T-helper 2 cell treated with Interferon-gamma antibody and Interleukin-4, amounts not matched to agents 5 μg/mL and 100 μg/mL, for 36 hours (primary cell): ENCODE data around the gene LSM8.

Experiments
- DNase-seq: peaks from one replicate; pipeline ENCODE4 v3.0.0; 2021; ENCODE audit warnings: low spot score
- H3K27ac Mint-ChIP-seq: one replicate; pipeline ENCODE4 v1.8.0; 2021; ENCODE audit warnings: mild to moderate bottlenecking, mixed read lengths
- H3K27me3 Mint-ChIP-seq: one replicate; pipeline ENCODE4 v1.8.0; 2021; ENCODE audit warnings: low read depth, mixed read lengths
- H3K36me3 Mint-ChIP-seq: one replicate; pipeline ENCODE4 v1.8.0; 2021; ENCODE audit warnings: low read depth, mixed read lengths
- H3K4me1 Mint-ChIP-seq: one replicate; pipeline ENCODE4 v1.8.0; 2021; ENCODE audit warnings: low read depth, mixed read lengths
- H3K4me3 Mint-ChIP-seq: one replicate; pipeline ENCODE4 v1.8.0; 2022; ENCODE audit warnings: mild to moderate bottlenecking, moderate library complexity, mixed read lengths
- H3K9me3 Mint-ChIP-seq: one replicate; pipeline ENCODE4 v1.8.0; 2021; ENCODE audit warnings: mixed read lengths

The LSM8 gene

GRCh38 chr7:118182593-118183427 is 1.2 kb upstream of the LSM8 start:
- H3K4me3 Mint-ChIP-seq = peak overlapping the region; percentile 97
- no peak for DNase-seq
- no peaks in the 10 kb centered on the region for H3K9me3 Mint-ChIP-seq
- H3K27ac Mint-ChIP-seq = peak overlapping the region; percentile 99
- peaks cover 29% of the 10 kb centered on the region for H3K36me3 Mint-ChIP-seq
- H3K27me3 Mint-ChIP-seq = peaks cover 5% of the 10 kb centered on the region
- H3K4me1 Mint-ChIP-seq = peaks cover 26% of the 10 kb centered on the region

GRCh38 chr7:118183428-118183785 is 557 bp upstream of the LSM8 start:
- peak overlapping the region; percentile 97 for H3K4me3 Mint-ChIP-seq
- H3K27me3 Mint-ChIP-seq = peaks cover 2% of the 10 kb centered on the region
- peaks cover 26% of the 10 kb centered on the region for H3K4me1 Mint-ChIP-seq

GRCh38 chr7:118184565-118184940 is 589 bp downstream of the LSM8 start:
- no peak for DNase-seq
- Mint-ChIP-seq H3K27ac (peak overlapping the region; percentile 99), H3K4me1 (peaks cover 26% of the 10 kb centered on the region)

More at GRCh38 chr7:118183428-118183785, 557 bp upstream of the LSM8 start:
- DNase-seq = no peak
- Mint-ChIP-seq H3K9me3 (no peaks in the 10 kb centered on the region), H3K27ac (peak overlapping the region; percentile 99), H3K36me3 (peaks cover 33% of the 10 kb centered on the region)

GRCh38 chr7:118185163-118185860 is 1.3 kb downstream of the LSM8 start:
- peak overlapping the region; percentile 97 for H3K4me3 Mint-ChIP-seq
- no peak for DNase-seq
- H3K36me3 Mint-ChIP-seq = peaks cover 45% of the 10 kb centered on the region
- peaks cover 26% of the 10 kb centered on the region for H3K4me1 Mint-ChIP-seq
- no peaks in the 10 kb centered on the region for H3K9me3 Mint-ChIP-seq
- peaks cover 2% of the 10 kb centered on the region for H3K27me3 Mint-ChIP-seq
- peak overlapping the region; percentile 99 for H3K27ac Mint-ChIP-seq

More at GRCh38 chr7:118184565-118184940, 589 bp downstream of the LSM8 start:
- Mint-ChIP-seq H3K36me3 (peaks cover 41% of the 10 kb centered on the region), H3K4me3 (peak overlapping the region; percentile 97), H3K27me3 (peaks cover 2% of the 10 kb centered on the region), H3K9me3 (no peaks in the 10 kb centered on the region)

- Mint-ChIP-seq H3K27ac (no peak overlapping the region), H3K4me3 (peak overlapping the region; percentile 97), H3K9me3 (no peaks in the 10 kb centered on the region), H3K27me3 (peaks cover 2% of the 10 kb centered on the region), H3K4me1 (peaks cover 26% of the 10 kb centered on the region), H3K36me3 (peaks cover 49% of the 10 kb centered on the region)
- no peak for DNase-seq
Measured at GRCh38 chr7:118186501-118186900, 2.5 kb downstream of the LSM8 start.

GRCh38 chr7:118194571-118194970 is 10.6 kb downstream of the LSM8 start:
- no peak for DNase-seq
- peaks cover 18% of the 10 kb centered on the region for H3K36me3 Mint-ChIP-seq
- no peaks in the 10 kb centered on the region for H3K4me1 Mint-ChIP-seq
- no peak overlapping the region for H3K4me3 Mint-ChIP-seq
- H3K27ac Mint-ChIP-seq = no peak overlapping the region
- H3K9me3 Mint-ChIP-seq = no peaks in the 10 kb centered on the region
- no peaks in the 10 kb centered on the region for H3K27me3 Mint-ChIP-seq

GRCh38 chr7:118195837-118196474 is 12.0 kb downstream of the LSM8 start:
- DNase-seq = peak; percentile 16
- H3K4me1 Mint-ChIP-seq = no peaks in the 10 kb centered on the region
- H3K9me3 Mint-ChIP-seq = no peaks in the 10 kb centered on the region
- no peak overlapping the region for H3K27ac Mint-ChIP-seq
- no peaks in the 10 kb centered on the region for H3K27me3 Mint-ChIP-seq
- no peak overlapping the region for H3K4me3 Mint-ChIP-seq
- peaks cover 14% of the 10 kb centered on the region for H3K36me3 Mint-ChIP-seq

GRCh38 chr7:118202061-118202460 is 18.1 kb downstream of the LSM8 start:
- H3K27ac Mint-ChIP-seq = no peak overlapping the region
- H3K36me3 Mint-ChIP-seq = no peaks in the 10 kb centered on the region
- H3K27me3 Mint-ChIP-seq = peaks cover 4% of the 10 kb centered on the region
- DNase-seq = no peak
- H3K4me3 Mint-ChIP-seq = no peak overlapping the region
- H3K9me3 Mint-ChIP-seq = no peaks in the 10 kb centered on the region
- no peaks in the 10 kb centered on the region for H3K4me1 Mint-ChIP-seq

- peak overlapping the region; percentile 23 for H3K27ac Mint-ChIP-seq
- peak; percentile 58 for DNase-seq
- H3K4me1 Mint-ChIP-seq = peaks cover 10% of the 10 kb centered on the region
- no peaks in the 10 kb centered on the region for H3K9me3 Mint-ChIP-seq
- H3K4me3 Mint-ChIP-seq = peak overlapping the region; percentile 84
- peaks cover 34% of the 10 kb centered on the region for H3K27me3 Mint-ChIP-seq
- no peaks in the 10 kb centered on the region for H3K36me3 Mint-ChIP-seq
Measured at GRCh38 chr7:118214051-118214832, 30.3 kb downstream of the LSM8 start.

- no peak for DNase-seq
- Mint-ChIP-seq H3K36me3 (no peaks in the 10 kb centered on the region), H3K4me1 (peaks cover 10% of the 10 kb centered on the region), H3K27me3 (peaks cover 34% of the 10 kb centered on the region), H3K27ac (no peak overlapping the region), H3K9me3 (no peaks in the 10 kb centered on the region), H3K4me3 (peak overlapping the region; percentile 84)
Measured at GRCh38 chr7:118214833-118215182, 30.8 kb downstream of the LSM8 start.

- no peak for DNase-seq
- peaks cover 31% of the 10 kb centered on the region for H3K27me3 Mint-ChIP-seq
- H3K36me3 Mint-ChIP-seq = no peaks in the 10 kb centered on the region
- H3K4me3 Mint-ChIP-seq = no peak overlapping the region
- no peak overlapping the region for H3K27ac Mint-ChIP-seq
- H3K9me3 Mint-ChIP-seq = no peaks in the 10 kb centered on the region
- peaks cover 10% of the 10 kb centered on the region for H3K4me1 Mint-ChIP-seq
Measured at GRCh38 chr7:118217210-118217619, 33.3 kb downstream of the LSM8 start.

- Mint-ChIP-seq H3K27me3 (peaks cover 27% of the 10 kb centered on the region), H3K4me3 (no peak overlapping the region), H3K36me3 (no peaks in the 10 kb centered on the region), H3K27ac (no peak overlapping the region), H3K4me1 (peaks cover 10% of the 10 kb centered on the region), H3K9me3 (no peaks in the 10 kb centered on the region)
- no peak for DNase-seq
Measured at GRCh38 chr7:118218413-118219156, 34.6 kb downstream of the LSM8 start.

- DNase-seq = no peak
- Mint-ChIP-seq H3K4me3 (no peak overlapping the region), H3K27me3 (peaks cover 23% of the 10 kb centered on the region), H3K36me3 (no peaks in the 10 kb centered on the region), H3K27ac (no peak overlapping the region), H3K9me3 (no peaks in the 10 kb centered on the region), H3K4me1 (peaks cover 6% of the 10 kb centered on the region)
Measured at GRCh38 chr7:118219157-118219512, 35.2 kb downstream of the LSM8 start.
